ENCODE measurements around the gene KIF21A. TPM values are rescaled to one million over a fixed set of nuclear protein-coding genes. Genes with fewer than 3 reads are reported as not detected.

Gene KIF21A
- total and polyA plus RNA-seq, 4 donors = 5.2 to 36.5 (median 13.3) TPM

DNA sequence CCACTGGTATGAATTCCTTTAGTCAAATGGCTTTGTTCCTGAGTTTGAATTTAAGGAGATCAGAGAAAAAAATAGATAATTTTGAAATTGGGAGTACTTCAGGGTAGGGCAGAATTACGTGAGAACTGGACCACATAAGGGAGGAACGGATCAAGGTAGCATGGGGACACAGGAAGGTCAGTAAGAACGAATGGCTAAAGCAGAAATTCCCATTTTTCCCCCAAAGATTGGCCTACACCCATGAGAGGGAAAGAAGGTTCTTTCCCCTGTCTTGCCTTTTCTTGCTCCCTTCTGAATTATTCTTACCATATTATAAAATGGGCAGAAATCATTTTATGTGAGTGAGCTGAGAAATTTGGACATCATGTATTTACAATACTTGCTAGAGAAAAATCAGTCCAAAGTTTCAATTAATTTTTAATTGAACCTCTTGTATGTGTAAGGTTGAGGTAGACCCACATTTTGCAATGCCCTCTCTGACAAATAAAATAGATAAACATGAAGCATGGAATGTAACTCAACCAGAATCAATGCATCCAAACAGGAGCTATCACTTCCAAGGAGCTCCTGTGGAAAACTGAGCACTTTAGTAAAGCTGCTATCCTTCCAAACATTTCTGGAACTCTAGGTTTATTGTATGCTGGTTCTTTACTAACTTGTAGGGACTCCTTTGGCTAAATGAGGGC, 93.8 kb downstream of the KIF21A start:
- H3K9me3 ChIP-seq (ENCODE audit: control insufficient read depth in 4 of 4, insufficient read depth in 3 of 4, low read length in 3 of 4) = no peaks in the 10 kb centered on the region
- 82 to 90% methylated on average over 3 of the region's 3 CpGs for WGBS, 2 donors
- no peak for ATAC-seq (ENCODE audit: insufficient read depth, low FRiP score)
- no peak overlapping the region for H3K9ac ChIP-seq (ENCODE audit: insufficient read depth in 1 of 2, low read length in 2 of 2)
- no peaks in the 10 kb centered on the region for H3K36me3 ChIP-seq (ENCODE audit: control insufficient read depth in 4 of 4, insufficient read depth in 4 of 4, low read length in 4 of 4)
- no peak for DNase-seq
- no peak overlapping the region for H3K4me3 ChIP-seq
- H3K4me1 ChIP-seq (ENCODE audit: control insufficient read depth in 5 of 5, insufficient read depth in 5 of 5, low read length in 5 of 5) = no peaks in the 10 kb centered on the region
- H3K27ac ChIP-seq (ENCODE audit: low read depth in 1 of 2, low read length in 1 of 2) = no peak overlapping the region
- TF ChIP-seq, protein P1, sequence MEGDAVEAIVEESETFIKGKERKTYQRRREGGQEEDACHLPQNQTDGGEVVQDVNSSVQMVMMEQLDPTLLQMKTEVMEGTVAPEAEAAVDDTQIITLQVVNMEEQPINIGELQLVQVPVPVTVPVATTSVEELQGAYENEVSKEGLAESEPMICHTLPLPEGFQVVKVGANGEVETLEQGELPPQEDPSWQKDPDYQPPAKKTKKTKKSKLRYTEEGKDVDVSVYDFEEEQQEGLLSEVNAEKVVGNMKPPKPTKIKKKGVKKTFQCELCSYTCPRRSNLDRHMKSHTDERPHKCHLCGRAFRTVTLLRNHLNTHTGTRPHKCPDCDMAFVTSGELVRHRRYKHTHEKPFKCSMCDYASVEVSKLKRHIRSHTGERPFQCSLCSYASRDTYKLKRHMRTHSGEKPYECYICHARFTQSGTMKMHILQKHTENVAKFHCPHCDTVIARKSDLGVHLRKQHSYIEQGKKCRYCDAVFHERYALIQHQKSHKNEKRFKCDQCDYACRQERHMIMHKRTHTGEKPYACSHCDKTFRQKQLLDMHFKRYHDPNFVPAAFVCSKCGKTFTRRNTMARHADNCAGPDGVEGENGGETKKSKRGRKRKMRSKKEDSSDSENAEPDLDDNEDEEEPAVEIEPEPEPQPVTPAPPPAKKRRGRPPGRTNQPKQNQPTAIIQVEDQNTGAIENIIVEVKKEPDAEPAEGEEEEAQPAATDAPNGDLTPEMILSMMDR (IDR thresholded peaks at IDR 0.05; ENCODE audit: control extremely low read depth, extremely low read depth) = no peak
- no peaks in the 10 kb centered on the region for H3K27me3 ChIP-seq (ENCODE audit: control insufficient read depth in 3 of 3, insufficient read depth in 3 of 3, low read length in 2 of 3)

DNA sequence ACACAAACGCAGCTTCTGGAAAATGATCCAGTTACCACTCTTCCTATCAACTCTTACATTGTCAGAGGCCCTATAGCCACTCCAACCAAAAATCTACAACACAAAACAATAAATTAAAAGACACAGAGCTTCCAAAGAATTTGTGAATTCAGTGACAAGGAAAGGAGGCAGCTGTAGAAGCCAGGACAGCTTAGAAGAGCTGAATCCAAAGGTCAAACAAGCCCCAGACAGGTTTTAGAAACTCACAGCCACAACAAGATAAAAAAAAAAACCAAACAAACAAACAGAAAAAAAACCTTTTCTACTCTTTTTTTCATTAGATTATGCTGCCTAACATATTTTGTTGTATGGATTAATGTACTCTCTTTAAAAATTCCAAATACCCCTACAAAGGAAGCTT, 94.4 kb downstream of the KIF21A start:
- no peaks in the 10 kb centered on the region for H3K27me3 ChIP-seq (ENCODE audit: control insufficient read depth in 3 of 3, insufficient read depth in 3 of 3, low read length in 2 of 3)

DNA sequence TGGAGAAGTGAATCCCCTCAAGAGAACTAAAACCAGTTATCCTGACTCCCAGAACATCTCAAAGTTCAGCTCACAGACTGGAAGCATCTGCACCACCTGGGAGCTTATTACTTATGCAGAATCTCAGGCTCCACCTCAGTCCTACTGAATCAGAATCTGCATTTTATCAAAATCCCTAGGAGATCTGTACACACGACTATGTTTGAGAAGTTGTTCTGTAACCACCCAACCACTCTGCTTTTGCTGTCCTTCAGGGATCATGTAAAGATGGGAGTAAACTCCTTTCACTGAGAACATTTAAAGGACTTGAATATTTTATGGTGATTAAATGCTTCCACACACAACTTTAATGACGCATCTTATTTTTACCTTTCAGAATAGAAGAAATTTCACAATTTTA, 98.0 kb downstream of the KIF21A start:
- no peaks in the 10 kb centered on the region for H3K27me3 ChIP-seq (ENCODE audit: control insufficient read depth in 3 of 3, insufficient read depth in 3 of 3, low read length in 2 of 3)
- peaks cover 0 to 4% (median 0%) of the 10 kb centered on the region in 4 donors for H3K36me3 ChIP-seq (ENCODE audit: control insufficient read depth in 4 of 4, insufficient read depth in 4 of 4, low read length in 4 of 4)
- no peak overlapping the region for H3K27ac ChIP-seq (ENCODE audit: low read depth in 1 of 2, low read length in 1 of 2)
- TF ChIP-seq, protein P1 (IDR thresholded peaks at IDR 0.05; ENCODE audit: control extremely low read depth, extremely low read depth) = no peak
- ATAC-seq (ENCODE audit: insufficient read depth, low FRiP score) (no peak), DNase-seq (no peak)
- H3K4me1 ChIP-seq (ENCODE audit: control insufficient read depth in 5 of 5, insufficient read depth in 5 of 5, low read length in 5 of 5) = no peaks in the 10 kb centered on the region
- H3K4me3 ChIP-seq = no peak overlapping the region
- H3K9me3 ChIP-seq (ENCODE audit: control insufficient read depth in 4 of 4, insufficient read depth in 3 of 4, low read length in 3 of 4) = no peaks in the 10 kb centered on the region
- 79 to 84% methylated on average over 2 of the region's 2 CpGs for WGBS, 2 donors
- no peak overlapping the region for H3K9ac ChIP-seq (ENCODE audit: insufficient read depth in 1 of 2, low read length in 2 of 2)

More for the DNA sequence above, 94.4 kb downstream of the KIF21A start:
- DNase-seq = no peak
- TF ChIP-seq, protein P1 (IDR thresholded peaks at IDR 0.05; ENCODE audit: control extremely low read depth, extremely low read depth) = no peak
- H3K9me3 ChIP-seq (ENCODE audit: control insufficient read depth in 4 of 4, insufficient read depth in 3 of 4, low read length in 3 of 4) = no peaks in the 10 kb centered on the region
- ATAC-seq (ENCODE audit: insufficient read depth, low FRiP score) = no peak
- no peak overlapping the region for H3K9ac ChIP-seq (ENCODE audit: insufficient read depth in 1 of 2, low read length in 2 of 2)
- H3K27ac ChIP-seq (ENCODE audit: low read depth in 1 of 2, low read length in 1 of 2) = no peak overlapping the region
- no peaks in the 10 kb centered on the region for H3K4me1 ChIP-seq (ENCODE audit: control insufficient read depth in 5 of 5, insufficient read depth in 5 of 5, low read length in 5 of 5)
- H3K36me3 ChIP-seq (ENCODE audit: control insufficient read depth in 4 of 4, insufficient read depth in 4 of 4, low read length in 4 of 4) = no peaks in the 10 kb centered on the region
- no peak overlapping the region for H3K4me3 ChIP-seq
- WGBS, 2 donors = 82 to 89% methylated on average over 1 of the region's 1 CpG

DNA sequence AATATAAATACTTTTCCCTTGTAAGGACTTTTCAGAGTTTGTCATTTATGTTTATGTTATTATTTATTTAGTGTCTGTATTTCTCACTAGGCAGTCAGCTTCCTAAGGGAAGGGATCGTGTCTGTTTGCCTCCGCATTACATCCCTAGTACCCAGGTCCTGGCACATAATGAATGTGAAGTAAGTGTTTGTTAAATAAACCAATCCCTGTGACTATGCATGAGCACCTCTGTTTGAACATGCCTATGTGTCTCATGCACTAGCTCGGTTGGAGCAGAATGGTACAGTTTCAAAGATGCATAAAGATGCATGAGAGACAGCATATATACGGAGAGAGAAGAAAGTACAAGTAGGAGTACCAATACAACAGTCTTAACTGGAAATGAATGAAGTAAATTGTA, 99.3 kb downstream of the KIF21A start:
- no peak overlapping the region for H3K27ac ChIP-seq (ENCODE audit: low read depth in 1 of 2, low read length in 1 of 2)
- H3K9me3 ChIP-seq (ENCODE audit: control insufficient read depth in 4 of 4, insufficient read depth in 3 of 4, low read length in 3 of 4) = no peaks in the 10 kb centered on the region
- DNase-seq (no peak), ATAC-seq (ENCODE audit: insufficient read depth, low FRiP score) (no peak)
- H3K36me3 ChIP-seq (ENCODE audit: control insufficient read depth in 4 of 4, insufficient read depth in 4 of 4, low read length in 4 of 4) = peaks cover 0 to 4% (median 0%) of the 10 kb centered on the region in 4 donors
- no peak overlapping the region for H3K4me3 ChIP-seq
- no peaks in the 10 kb centered on the region for H3K4me1 ChIP-seq (ENCODE audit: control insufficient read depth in 5 of 5, insufficient read depth in 5 of 5, low read length in 5 of 5)
- no peak overlapping the region for H3K9ac ChIP-seq (ENCODE audit: insufficient read depth in 1 of 2, low read length in 2 of 2)
- H3K27me3 ChIP-seq (ENCODE audit: control insufficient read depth in 3 of 3, insufficient read depth in 3 of 3, low read length in 2 of 3) = no peaks in the 10 kb centered on the region
- TF ChIP-seq, protein P1 (IDR thresholded peaks at IDR 0.05; ENCODE audit: control extremely low read depth, extremely low read depth) = no peak
- WGBS, 2 donors = 84 to 88% methylated on average over 4 of the region's 4 CpGs

Measured in lung (tissue), 12 donors.